Measurements from ENCODE around the gene SH3D19. TPM values are rescaled to one million over a fixed set of nuclear protein-coding genes. Genes with fewer than 3 reads are reported as not detected.

SH3D19 gene
- total and polyA plus RNA-seq, 8 donors, result 11.0 to 129 (median 67.1) TPM

DNA sequence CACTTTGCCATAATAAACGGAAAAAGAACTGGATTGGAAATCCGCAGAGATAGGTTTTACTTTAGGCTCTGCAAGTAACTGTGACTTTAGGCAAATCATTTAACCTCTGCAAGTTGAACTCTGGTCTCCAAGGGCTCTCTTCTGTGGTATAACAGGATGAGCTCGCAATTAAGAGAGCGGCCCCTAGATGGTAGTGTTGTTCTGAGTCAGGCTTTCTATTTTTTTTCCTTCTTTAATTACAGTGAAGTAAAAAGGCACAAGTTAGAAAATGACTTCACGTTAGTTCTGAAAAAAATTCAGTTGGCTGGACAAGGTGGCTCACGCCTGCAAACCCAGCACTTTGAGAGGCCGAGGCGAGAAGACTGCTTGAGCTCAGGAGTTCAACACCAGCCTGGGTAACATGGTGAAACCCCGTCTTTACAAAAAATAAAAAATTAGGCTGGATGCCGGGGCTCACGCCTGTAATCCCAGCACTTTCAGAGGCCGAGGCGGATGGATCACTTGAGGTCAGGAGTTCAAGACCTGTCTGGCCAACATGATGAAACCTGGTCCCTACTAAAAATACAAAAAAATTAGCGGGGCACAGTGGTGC lies 207.9 kb downstream of the SH3D19 start:
- TF ChIP-seq, protein P1, sequence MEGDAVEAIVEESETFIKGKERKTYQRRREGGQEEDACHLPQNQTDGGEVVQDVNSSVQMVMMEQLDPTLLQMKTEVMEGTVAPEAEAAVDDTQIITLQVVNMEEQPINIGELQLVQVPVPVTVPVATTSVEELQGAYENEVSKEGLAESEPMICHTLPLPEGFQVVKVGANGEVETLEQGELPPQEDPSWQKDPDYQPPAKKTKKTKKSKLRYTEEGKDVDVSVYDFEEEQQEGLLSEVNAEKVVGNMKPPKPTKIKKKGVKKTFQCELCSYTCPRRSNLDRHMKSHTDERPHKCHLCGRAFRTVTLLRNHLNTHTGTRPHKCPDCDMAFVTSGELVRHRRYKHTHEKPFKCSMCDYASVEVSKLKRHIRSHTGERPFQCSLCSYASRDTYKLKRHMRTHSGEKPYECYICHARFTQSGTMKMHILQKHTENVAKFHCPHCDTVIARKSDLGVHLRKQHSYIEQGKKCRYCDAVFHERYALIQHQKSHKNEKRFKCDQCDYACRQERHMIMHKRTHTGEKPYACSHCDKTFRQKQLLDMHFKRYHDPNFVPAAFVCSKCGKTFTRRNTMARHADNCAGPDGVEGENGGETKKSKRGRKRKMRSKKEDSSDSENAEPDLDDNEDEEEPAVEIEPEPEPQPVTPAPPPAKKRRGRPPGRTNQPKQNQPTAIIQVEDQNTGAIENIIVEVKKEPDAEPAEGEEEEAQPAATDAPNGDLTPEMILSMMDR (IDR thresholded peaks at IDR 0.05), result peak in 5 of 7 experiments; percentile 12 to 66 (median 51)
- no peak for TF ChIP-seq POLR2A (IDR thresholded peaks at IDR 0.05)
- 35 to 41% (median 40%) methylated on average over 13 to 14 of the region's 14 CpGs for WGBS, 5 donors
- intact Hi-C loops (cut with DNase I; ENCODE audit: low total_unique reads), result no loop called here
- H3K27ac ChIP-seq, result peak overlapping the region in 1 of 5 donors; percentile 64
- peaks cover 5 to 59% (median 43%) of the 10 kb centered on the region in 4 donors for H3K36me3 ChIP-seq
- peak; percentile 59 to 88 for DNase-seq
- H3K4me1 ChIP-seq, result peaks cover 0 to 16% (median 5%) of the 10 kb centered on the region in 4 donors
- no peaks in the 10 kb centered on the region for H3K27me3 ChIP-seq
- H3K4me3 ChIP-seq, result no peak overlapping the region
- no peaks in the 10 kb centered on the region for H3K9me3 ChIP-seq

DNA sequence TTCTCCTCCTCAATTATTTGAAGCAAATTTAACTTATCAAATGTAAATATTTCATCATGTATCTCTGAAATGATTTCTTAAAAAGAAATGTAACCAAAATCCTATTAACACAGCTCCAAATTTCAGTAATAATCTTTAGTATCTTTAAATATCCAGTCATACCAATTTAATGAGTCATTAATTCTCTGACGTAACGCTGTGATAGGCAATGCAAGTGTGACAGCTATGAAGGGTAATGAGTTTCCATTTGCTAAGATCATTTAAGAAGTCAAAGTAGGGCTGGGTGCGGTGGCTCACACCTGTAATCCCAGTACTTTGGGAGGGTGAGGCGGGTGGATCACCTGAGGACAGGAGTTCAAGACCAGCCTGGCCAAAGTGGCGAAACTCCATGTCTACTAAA lies 210.4 kb downstream of the SH3D19 start:
- no peak for TF ChIP-seq EP300 (IDR thresholded peaks at IDR 0.05)
- TF ChIP-seq, protein P1 (IDR thresholded peaks at IDR 0.05), result no peak
- no peak for TF ChIP-seq POLR2AphosphoS5 (IDR thresholded peaks at IDR 0.05)
- TF ChIP-seq POLR2A (IDR thresholded peaks at IDR 0.05), result no peak
- Histone ChIP-seq H3K4me3 (no peak overlapping the region), H3K4me1 (peaks cover 0 to 16% (median 5%) of the 10 kb centered on the region in 4 donors), H3K27ac (peak overlapping the region in 3 of 5 donors; percentile 5 to 25 (median 12)), H3K27me3 (no peaks in the 10 kb centered on the region), H3K36me3 (peaks cover 7 to 60% (median 40%) of the 10 kb centered on the region in 4 donors), H3K9me3 (no peaks in the 10 kb centered on the region)
- intact Hi-C loops (cut with DNase I; ENCODE audit: low total_unique reads), result no loop called here
- 78 to 86% (median 84%) methylated on average over 5 of the region's 5 CpGs for WGBS, 5 donors
- no peak for DNase-seq

DNA sequence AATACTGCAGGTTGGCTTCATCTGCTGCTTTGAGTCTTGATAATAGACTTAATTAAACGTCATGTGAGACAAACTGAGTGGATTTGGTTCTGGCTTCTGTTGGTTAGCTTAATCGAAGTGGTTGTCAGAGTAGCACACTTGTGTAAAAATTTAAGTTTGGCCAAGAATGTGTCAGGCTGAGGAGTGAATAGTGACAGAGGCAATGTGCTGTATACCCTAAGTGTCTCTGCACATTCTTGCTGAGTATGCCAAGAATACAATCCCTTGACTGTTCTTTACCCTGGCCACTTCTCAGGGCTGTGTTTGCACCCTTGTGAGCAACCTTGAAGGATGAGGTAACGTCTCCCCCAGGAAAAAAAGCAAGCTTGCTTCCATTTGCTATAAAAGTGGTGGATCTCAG lies 211.1 kb downstream of the SH3D19 start:
- no peak for DNase-seq
- peaks cover 7 to 59% (median 36%) of the 10 kb centered on the region in 4 donors for H3K36me3 ChIP-seq
- no peaks in the 10 kb centered on the region for H3K27me3 ChIP-seq
- TF ChIP-seq POLR2AphosphoS5 (IDR thresholded peaks at IDR 0.05), result no peak
- TF ChIP-seq POLR2A (IDR thresholded peaks at IDR 0.05), result no peak
- TF ChIP-seq EP300 (IDR thresholded peaks at IDR 0.05), result no peak
- TF ChIP-seq, protein P1 (IDR thresholded peaks at IDR 0.05), result no peak
- intact Hi-C loops (cut with DNase I; ENCODE audit: low total_unique reads), result no loop called here
- no peaks in the 10 kb centered on the region for H3K9me3 ChIP-seq
- no peak overlapping the region for H3K4me3 ChIP-seq
- WGBS, 5 donors, result 36 to 68% (median 62%) methylated on average over 3 of the region's 3 CpGs
- peaks cover 0 to 16% (median 5%) of the 10 kb centered on the region in 4 donors for H3K4me1 ChIP-seq
- peak overlapping the region in 2 of 5 donors; percentile 12 to 25 for H3K27ac ChIP-seq

DNA sequence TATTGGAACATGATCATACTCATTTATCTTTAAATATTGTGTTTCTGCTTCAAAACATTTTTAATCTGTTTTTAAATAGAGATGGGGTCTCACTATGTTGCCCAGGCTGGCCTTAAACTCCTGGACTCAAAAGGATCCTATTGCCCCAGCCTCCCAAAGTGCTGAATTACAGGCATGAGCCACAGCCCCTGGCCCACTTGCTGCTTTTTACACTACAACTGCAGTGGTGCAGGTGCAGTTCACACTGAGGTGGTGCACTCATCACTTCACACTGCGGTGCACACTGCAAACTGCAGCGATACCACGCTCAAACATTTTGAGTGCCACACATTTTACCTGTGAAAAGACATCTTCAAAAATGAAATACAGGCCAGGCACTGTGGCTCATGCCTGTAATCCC lies 215.2 kb downstream of the SH3D19 start:
- Histone ChIP-seq H3K36me3 (peaks cover 31 to 91% (median 70%) of the 10 kb centered on the region in 4 donors), H3K27me3 (no peaks in the 10 kb centered on the region), H3K4me1 (peaks cover 0 to 16% (median 7%) of the 10 kb centered on the region in 4 donors), H3K9me3 (no peaks in the 10 kb centered on the region), H3K4me3 (no peak overlapping the region), H3K27ac (no peak overlapping the region)
- TF ChIP-seq POLR2AphosphoS5 (IDR thresholded peaks at IDR 0.05), result no peak
- TF ChIP-seq EP300 (IDR thresholded peaks at IDR 0.05), result no peak
- TF ChIP-seq, protein P1 (IDR thresholded peaks at IDR 0.05), result no peak
- TF ChIP-seq POLR2A (IDR thresholded peaks at IDR 0.05), result no peak
- DNase-seq, result no peak
- WGBS, 5 donors, result 94 to 100% (median 100%) methylated on average over 3 of the region's 3 CpGs
- intact Hi-C loops (cut with DNase I; ENCODE audit: low total_unique reads), result no loop called here
